ENCODE results near the gene ADAP1.

The ADAP1 gene

GRCh38 chr7:903921-904755 is 50.3 kb downstream of the ADAP1 start:
- DNase-seq, result no peak

GRCh38 chr7:902996-903395 is 51.5 kb downstream of the ADAP1 start:
- no peak for DNase-seq

DNA sequence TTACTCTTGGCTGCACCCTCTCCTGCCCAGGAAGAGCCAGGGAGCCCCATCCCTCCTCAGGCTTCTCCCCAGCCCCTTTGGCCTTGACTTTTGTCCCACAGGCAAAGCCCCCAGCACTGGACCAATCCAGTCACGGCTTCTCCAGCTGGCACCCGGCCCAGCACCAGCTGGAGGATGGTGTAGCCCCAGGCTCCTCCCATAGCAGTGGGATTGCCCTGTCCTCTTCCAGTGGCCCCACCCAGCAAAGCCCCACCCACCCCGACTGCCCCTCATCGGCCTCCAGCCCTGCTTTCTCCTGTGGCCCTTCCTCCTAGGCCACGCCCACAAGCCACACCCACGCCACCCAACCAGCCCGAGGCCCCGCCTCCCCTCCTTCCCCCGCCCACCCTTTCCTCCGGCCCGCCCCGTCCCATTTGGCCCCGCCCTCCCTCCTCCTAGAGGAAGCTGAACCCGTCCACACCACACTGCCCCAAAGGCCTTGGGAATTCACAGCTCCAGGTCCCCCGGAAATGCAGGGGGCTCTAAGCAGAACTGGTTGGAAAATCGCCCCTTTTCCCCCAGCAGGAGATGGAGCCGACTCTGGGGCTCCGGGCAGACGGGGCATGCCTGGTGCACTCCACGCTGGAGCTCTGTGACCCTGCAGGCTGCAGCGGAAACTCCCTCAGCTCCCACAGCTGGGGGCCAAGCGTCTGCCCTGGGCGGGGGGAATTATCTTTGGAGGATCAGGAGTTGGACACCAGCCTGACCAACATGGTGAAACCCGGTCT is 52.9 kb downstream of the ADAP1 start:
- DNase-seq, result no peak

DNA sequence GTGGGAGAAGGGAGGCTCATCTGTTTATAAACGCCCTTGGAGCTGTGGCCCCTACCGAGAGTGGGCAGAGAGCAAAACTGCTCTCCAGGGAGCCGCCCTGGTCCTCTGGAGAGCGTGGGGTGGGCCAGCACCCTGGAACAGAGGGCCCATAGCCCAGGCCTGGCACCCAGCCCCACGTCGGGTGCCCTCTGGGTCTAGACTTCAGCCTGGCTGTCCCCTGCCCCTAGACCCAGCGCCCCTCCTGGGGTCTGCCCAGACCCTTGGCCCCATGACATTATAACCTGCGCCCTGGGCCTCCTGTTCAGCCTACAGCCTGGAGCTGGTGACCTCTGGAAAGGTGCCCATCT is 53.5 kb downstream of the ADAP1 start:
- no peak for DNase-seq

DNA sequence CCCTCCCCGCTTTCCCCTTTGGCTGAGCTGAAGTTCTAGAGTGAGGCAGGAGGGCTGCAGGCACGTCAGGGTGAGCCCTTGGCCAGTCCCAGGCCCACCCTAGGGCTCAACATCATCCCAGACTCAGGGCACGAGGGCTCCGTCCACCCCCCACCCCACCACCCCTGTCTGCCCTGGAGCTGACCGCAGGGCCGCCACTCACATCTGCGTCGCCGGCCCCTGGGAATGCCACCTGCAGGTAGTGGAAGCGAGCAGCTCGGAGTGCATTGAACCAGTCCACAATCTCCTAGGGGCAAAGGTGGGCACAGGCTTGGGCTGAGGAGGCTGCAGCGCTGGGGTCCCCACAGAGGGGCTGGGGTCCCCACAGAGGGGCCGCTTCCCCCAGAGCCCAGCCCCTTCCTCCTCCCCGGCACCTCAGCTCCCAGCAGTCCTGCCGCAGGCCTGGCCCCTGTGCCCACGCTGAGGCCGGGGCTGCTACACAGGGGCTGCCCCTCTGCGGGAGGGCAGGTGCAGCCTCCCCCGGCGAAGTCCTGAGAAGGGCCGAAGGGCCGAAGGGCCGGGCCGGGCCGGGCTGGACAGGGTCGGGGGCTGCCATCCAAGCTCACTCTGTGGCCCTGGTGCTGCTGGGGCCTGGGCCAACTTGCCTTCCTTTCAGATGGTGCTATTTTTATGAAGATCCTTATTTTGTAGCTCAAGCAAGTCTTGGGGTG is 54.0 kb downstream of the ADAP1 start:
- no peak for DNase-seq

- no peak for DNase-seq
These were observed 54.7 kb downstream of the ADAP1 start for GRCh38 chr7:899806-900205.

- DNase-seq, result no peak
These were observed 55.4 kb downstream of the ADAP1 start for GRCh38 chr7:898855-899681.

DNA sequence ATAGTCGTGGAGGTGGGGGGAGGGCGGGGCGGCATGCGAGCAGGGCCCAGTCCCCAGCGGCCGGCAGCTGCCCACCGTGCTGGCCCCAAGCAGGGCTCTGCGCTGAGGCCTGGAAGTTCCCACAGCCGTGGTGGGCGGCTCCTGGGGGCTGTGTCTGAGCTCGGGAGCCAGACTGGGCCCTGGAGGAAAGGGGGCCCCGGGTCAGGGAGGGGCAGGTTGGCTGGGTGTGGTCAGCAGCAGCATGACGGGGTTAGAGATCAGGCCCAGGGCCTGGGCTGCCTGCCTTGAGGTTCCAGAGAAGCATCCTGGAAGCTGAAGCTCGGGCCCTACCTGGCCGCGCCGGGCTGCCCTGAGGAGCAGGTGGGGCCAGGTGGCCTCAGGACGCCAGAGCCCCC is 56.0 kb downstream of the ADAP1 start:
- DNase-seq, result no peak

GRCh38 chr7:897771-898376 is 56.6 kb downstream of the ADAP1 start:
- no peak for DNase-seq

- DNase-seq, result no peak
These were observed 57.4 kb downstream of the ADAP1 start for GRCh38 chr7:897086-897485.

DNA sequence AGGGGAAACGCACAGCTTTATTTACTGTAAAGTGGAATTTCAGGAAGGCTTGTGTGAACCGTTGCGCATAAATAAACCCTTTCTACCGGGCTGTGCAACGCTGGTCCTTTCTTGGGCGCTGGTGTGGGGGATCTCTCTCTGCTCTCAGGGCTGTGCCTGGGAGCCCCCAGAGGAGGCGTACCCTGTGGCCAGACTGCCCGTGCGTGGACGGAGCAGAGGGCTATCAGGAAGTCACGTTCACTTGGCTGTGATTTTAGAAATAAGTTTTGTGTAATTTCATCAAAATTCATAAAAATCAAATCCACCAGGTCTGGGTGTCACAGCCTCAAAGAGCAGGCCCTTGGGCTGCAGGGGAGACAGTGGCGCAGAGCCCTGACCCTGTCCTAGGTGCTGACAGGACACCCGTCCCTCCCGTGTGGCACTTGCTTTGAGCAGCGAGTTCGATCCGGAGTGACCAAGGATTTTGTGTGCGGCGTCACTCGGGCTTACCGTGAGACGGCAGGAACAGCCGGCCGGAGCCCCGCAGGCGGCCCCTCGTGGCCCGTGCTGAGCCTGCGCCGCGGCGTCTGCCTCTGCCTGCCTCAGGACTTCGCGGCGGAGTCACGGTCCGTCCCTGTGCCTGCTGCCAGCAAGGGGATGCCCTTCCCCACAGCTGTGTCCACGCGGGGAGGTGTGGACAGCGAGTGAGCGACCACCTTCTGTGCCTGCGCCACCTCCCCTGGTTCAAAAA is 58.0 kb downstream of the ADAP1 start:
- DNase-seq, result no peak

- DNase-seq, result no peak
These were observed 58.9 kb downstream of the ADAP1 start for GRCh38 chr7:895451-896052.

- DNase-seq, result no peak
These were observed 59.5 kb downstream of the ADAP1 start for GRCh38 chr7:894927-895450.

DNA sequence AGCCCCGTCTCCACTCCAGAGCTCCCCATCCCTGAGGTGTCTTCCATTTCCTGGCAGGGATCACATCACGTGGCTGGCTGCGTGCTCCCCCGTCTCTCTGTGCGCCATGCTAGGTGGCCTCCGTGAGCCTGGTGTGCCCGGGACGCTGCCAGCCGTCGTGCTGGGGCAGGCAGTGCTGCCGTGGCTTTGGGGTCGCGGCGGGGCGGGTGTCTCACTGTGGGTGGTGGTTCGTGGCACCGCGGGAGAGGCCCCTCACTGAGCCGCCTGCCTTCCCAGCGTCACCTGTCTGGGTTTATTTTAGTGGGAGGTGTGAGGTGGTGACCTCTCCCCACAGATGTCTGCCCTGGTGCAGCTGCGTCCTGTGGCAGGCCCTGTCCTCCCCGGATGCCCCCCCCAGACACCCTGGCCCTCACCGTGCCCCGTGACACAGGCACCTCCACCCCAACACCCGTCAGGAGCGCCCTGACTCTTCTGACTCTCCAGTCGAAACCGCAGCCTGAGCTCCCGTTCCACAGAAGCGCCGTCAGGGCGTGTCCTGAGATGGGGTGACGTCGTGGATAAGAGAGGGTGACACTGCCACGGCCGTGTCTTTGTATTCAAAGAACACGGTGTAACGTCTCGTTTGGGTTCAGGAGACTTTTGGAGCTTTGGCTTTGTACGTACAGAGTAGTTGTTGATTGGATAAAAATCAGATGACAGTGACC is 60.2 kb downstream of the ADAP1 start:
- DNase-seq, result no peak

GRCh38 chr7:893686-894085 is 60.8 kb downstream of the ADAP1 start:
- DNase-seq, result no peak

- DNase-seq, result no peak
These were observed 61.6 kb downstream of the ADAP1 start for GRCh38 chr7:892648-893593.

DNA sequence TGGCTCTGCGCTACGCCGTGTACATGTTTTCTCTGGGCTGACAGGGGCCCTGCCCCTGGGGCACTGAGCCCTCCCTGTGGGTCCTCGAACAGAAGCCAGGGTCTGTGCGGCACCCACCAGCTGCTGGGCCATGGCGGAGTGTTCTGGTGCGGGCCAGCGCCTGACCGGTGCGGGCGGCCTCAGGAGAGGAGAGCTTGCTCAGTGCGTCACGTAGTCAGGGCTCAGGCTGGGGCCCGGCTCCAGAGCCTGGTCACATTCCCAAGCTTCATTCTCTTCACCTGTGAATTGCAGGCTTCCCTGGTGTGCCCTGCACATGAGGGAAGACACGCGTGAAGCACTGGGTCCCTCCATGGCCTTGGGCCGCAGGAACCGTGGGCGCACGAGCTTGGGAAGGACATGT is 62.7 kb downstream of the ADAP1 start:
- DNase-seq, result no peak

GRCh38 chr7:891291-891690 is 63.2 kb downstream of the ADAP1 start:
- no peak for DNase-seq

- no peak for DNase-seq
These were observed 63.6 kb downstream of the ADAP1 start for GRCh38 chr7:890868-891267.

Data from activated T-cell treated with anti-CD3 and anti-CD28 coated beads for 4 hours (primary cell).